Measurements from ENCODE around the gene MBP.

DNA sequence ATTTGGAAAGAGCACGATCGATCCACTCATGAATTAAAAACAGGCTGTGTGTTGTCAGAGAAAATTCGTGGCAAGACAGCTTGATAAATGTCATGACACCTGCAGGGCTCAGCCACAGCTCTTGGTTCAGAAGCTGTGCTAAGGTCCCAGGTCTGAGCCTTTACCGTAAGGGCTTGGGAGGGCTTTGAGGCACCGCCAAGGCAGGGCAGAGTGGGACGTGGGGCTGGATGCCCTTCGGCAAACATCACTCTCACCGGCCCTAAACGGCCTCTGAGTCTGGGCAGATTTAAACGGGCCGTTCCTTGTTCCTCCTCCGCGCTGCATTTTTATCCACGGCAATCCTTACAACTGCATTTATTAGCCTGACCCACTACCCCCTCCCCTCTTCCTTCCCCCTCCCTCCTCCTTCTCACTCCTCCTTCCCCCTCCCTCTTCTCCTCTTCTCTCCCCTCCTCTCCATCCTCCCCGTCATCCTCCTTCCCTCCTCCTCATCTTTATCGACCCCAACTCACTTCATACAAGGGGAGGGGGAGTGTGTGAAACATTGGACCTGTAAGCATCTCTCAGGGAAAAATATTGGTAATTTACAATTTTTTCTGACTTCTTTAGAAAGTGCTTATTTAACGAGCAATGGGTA, 33.9 kb downstream of the MBP start:
- TF ChIP-seq, protein P1, sequence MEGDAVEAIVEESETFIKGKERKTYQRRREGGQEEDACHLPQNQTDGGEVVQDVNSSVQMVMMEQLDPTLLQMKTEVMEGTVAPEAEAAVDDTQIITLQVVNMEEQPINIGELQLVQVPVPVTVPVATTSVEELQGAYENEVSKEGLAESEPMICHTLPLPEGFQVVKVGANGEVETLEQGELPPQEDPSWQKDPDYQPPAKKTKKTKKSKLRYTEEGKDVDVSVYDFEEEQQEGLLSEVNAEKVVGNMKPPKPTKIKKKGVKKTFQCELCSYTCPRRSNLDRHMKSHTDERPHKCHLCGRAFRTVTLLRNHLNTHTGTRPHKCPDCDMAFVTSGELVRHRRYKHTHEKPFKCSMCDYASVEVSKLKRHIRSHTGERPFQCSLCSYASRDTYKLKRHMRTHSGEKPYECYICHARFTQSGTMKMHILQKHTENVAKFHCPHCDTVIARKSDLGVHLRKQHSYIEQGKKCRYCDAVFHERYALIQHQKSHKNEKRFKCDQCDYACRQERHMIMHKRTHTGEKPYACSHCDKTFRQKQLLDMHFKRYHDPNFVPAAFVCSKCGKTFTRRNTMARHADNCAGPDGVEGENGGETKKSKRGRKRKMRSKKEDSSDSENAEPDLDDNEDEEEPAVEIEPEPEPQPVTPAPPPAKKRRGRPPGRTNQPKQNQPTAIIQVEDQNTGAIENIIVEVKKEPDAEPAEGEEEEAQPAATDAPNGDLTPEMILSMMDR (IDR thresholded peaks at IDR 0.05), result no peak
- TF ChIP-seq POLR2A (IDR thresholded peaks at IDR 0.05), result no peak
- TF ChIP-seq EP300 (IDR thresholded peaks at IDR 0.05), result no peak
- peak; percentile 17 for TF ChIP-seq POLR2AphosphoS5 (IDR thresholded peaks at IDR 0.05)
